GM19455 (cell line): ENCODE results near the gene LCN6.

ENCODE experiments used
- ATAC-seq: cut with Tn5 transposase; IDR thresholded peaks from one replicate; pipeline ENCODE4 v1.9.1; 2021; ENCODE audit not compliant: unreplicated experiment

LCN6 gene

GRCh38 chr9:136728080-136728547 is 20.2 kb downstream of the LCN6 start:
- ATAC-seq: peak; percentile 51

DNA sequence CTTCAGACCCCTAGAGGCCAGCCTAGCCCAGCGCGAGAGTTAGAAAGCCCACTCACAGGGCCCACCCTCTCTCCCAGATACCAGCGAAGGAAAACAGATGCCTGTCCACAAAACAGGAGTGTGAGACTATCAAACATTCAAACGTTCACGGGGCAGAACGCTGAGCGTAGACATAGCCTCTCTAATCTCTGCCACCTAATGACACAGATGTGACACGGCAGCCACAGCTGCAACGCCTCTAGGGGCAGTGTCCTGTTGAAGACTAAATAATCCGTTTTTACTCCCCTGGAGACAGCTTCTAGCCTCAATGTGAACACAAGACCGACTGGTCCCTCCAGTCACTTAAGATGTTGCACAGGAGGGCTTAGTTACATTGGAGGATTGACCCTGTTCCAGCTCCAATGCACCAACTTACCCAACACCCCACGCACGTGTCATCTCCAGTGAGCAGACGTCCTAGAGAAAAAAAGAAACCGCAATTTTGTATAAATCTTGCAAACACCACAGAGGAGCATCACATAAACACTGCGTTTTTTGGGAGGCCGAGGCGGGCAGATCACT is 21.6 kb downstream of the LCN6 start:
- no peak for ATAC-seq

- no peak for ATAC-seq
Measured at GRCh38 chr9:136726118-136726517, 22.2 kb downstream of the LCN6 start.

DNA sequence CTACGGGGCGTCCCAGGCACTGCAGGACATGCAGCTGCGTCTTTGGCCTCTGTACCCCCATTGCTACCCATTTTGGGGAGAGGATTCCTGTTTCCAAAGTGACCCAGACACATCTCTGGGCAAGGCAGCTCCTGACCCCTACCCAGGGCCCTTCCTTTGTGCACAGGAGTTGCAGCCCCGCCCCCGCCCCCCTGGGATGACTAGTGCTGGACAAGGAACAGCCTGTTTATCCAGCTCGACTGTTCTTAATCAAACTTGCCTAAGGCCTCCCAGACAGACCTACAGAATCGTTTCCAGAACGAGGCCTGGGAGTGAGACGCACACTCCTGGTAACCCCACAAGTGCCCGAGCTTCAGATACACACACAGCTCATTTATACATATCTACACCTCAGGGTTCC is 22.7 kb downstream of the LCN6 start:
- ATAC-seq: no peak

GRCh38 chr9:136724772-136725171 is 23.6 kb downstream of the LCN6 start:
- no peak for ATAC-seq

- no peak for ATAC-seq
Measured at GRCh38 chr9:136723989-136724388, 24.3 kb downstream of the LCN6 start.

GRCh38 chr9:136723362-136723976 is 24.9 kb downstream of the LCN6 start:
- ATAC-seq: no peak

DNA sequence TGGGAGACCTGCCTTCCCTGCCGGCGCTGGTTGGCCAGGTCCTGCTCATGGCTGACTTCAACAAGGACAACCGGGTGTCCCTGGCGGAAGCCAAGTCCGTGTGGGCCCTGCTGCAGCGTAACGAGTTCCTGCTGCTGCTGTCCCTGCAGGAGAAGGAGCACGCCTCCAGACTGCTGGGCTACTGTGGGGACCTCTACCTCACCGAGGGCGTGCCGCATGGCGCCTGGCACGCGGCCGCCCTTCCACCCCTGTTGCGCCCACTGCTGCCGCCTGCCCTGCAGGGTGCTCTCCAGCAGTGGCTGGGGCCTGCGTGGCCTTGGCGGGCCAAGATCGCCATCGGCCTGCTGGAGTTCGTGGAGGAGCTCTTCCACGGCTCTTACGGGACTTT is 25.4 kb downstream of the LCN6 start:
- no peak for ATAC-seq

DNA sequence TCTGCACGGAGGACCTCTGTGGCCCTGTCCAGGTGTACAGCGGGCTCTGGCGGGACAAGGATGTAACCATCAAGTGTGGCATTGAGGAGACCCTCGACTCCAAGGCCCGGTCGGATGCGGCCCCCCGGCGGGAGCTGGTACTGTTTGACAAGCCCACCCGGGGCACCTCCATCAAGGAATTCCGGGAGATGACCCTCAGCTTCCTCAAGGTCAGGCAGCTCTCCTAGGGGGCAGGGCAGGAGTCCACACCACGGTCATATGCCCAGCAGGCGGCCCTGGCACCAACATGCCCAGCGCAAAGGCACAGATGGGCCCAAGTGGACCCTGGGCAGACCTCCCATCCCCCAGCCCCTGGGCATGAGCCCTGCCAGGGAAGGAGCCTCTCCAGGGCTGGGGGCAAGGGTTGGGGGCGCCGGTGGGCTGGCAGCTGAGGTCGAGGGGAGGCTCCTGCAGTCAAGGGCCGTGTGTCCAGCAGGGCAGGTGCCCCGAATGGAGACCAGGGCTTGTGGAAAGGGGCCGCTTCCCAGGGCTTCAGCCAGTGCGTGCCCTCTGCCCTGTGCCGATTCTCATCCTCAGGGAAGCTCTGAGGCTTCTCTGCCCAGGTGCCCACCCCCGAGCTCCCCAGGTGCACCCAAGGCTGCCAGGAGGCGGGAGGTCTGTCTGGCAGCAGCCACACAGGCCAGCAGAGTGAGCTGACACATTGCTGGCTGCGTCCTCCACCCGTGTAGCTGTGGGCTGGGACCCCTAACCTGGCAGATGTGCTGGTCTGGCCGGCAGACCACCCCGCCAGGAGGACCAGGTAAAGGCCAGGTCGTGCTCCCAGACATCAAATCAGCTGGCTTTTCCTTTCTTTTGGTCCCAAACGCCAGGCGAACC is 26.0 kb downstream of the LCN6 start:
- ATAC-seq: no peak

DNA sequence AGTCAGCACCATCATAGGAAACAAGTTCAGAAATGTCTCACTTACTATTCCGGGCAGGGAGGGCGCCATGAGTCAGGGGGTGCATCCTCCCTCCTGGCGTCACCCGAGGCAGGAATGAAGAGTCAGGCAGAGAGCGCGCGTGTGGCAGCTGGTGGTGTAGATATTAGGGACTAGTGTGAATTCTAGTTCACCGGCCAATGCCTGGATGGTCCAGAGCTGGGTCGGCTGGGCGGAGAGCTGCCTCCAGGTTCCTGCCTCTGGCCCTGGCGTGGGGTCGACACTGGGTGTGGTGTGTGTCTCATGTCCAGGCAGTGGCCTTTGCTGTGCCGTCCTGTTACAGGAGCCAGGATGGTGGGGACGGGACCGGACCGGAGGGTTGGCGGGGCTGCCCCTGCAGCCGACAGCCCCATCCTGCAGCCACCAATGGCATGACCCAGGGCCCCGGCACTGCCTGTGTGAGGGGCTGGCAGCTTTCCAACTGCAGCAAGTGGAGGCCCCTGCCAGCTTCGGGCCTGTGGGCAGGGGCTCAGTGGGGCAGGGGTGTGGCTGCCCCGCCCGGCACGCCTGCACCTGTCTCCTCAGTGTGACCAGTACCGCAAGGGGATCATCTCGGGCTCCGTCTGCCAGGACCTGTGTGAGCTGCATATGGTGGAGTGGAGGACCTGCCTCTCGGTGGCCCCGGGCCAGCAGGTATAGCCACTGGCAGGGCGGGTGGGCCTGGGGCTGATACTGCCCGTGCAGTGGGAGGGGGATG is 26.8 kb downstream of the LCN6 start:
- no peak for ATAC-seq

- ATAC-seq: no peak
Measured at GRCh38 chr9:136720898-136721338, 27.4 kb downstream of the LCN6 start.

DNA sequence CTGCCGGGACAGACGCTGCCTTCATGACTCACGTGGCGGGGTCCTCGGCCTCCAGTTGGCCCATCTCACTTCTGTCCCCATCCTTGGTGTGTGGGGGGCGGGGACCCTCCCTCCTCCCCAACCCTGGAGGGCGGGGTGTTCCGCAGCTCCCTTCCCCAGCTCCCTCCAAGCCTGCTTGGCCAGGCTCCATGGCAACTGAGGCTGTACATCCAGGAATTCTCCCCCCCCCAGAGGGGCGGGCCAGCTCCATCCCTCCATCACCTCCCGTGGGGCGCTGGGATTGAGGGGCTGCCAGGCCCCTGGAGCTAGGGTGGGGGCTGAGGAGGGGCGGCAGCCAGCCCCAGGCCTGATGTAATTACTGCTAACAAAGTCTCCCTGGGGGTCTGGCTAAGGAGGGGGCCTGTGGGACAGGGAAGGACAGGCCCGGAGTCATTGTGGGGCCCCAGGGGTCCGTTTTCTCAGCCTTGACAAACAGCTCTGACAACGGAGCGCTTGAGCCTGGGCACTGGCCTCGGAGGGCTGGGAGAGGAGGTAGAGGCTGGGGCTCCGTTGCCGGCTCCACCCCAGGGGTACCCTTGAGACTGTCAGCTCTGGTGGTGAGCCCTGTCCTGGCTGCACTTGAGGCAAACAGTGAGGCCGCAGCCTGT is 28.0 kb downstream of the LCN6 start:
- ATAC-seq: no peak

GRCh38 chr9:136719195-136719880 is 29.0 kb downstream of the LCN6 start:
- no peak for ATAC-seq

DNA sequence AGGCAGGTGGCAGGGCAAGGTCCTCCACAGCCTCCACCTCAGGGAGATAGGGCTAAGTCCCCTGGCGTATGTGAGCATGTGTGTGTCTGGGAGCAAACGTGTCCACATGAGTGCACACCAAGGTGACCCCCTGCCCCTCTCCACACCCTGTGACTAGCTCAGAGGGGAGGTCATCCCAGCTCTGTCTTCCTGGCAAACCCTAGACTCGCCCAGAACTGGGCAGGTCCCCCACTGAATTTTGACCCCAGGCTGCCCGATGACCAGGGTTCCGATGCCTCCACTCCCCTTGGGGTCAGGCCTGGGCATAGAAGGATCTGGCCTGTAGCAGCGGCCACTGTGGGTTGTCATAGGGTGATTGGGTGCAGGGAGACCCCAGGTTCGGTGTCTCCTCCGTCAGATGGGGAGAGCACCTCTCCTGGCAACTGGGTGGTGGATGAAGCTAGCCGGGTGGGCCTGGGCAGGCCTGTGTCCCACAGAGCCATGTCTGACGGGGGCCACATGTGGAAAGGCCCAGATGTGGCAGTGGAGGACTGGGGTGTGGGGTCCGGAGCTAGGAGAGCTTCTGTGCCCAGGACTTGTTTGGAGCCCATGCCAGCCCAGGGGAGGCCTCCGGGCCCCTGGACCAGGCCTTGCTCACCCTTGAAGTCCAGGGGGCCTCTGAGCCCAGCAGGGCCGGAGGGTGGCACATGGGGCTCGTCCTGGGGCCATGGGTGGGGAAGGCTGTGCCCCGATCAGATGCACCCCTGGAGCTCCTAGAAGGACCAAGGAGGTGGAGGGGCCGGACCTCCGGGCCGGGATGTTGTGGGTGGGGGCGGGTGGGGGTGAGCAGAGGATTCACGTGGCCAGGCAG is 29.8 kb downstream of the LCN6 start:
- ATAC-seq: no peak

DNA sequence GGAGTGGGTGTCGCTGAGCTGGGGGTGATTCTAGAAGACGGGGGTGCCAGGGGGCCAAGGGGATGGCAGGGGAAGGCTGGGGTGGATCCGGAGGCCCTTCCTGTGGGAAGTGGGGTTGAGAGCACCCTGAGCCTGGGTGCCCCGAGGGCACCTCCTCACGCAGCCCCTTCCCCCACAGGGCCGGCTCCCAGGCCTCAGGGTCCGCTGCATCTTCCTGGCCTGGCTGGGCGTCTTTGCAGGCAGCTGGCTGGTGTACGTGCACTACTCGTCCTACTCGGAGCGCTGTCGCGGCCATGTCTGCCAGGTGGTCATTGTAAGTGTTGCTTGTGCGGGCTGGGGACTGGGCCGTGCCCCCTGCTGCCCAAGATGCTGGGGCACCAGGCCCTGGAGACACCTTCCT is 30.9 kb downstream of the LCN6 start:
- no peak for ATAC-seq

DNA sequence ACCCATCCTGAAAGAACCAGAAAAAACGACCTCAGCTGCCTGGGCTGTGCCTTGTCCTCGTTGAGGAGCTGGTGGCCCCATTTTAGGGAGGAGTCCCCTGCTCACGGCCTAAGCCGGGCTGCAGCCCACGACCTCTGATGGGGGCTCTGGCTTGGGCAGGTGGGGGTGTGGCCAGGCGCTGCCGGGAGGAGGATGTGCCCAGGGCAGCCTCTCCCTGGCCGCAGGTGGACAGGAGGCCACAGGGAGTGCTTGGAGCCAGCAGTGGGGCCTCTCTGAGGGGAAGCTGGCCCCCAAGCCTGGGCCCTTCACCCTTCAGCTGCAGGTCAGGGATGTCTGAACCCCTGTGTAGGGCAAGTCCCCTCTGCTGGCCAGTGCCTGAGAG is 33.4 kb downstream of the LCN6 start:
- ATAC-seq: no peak

DNA sequence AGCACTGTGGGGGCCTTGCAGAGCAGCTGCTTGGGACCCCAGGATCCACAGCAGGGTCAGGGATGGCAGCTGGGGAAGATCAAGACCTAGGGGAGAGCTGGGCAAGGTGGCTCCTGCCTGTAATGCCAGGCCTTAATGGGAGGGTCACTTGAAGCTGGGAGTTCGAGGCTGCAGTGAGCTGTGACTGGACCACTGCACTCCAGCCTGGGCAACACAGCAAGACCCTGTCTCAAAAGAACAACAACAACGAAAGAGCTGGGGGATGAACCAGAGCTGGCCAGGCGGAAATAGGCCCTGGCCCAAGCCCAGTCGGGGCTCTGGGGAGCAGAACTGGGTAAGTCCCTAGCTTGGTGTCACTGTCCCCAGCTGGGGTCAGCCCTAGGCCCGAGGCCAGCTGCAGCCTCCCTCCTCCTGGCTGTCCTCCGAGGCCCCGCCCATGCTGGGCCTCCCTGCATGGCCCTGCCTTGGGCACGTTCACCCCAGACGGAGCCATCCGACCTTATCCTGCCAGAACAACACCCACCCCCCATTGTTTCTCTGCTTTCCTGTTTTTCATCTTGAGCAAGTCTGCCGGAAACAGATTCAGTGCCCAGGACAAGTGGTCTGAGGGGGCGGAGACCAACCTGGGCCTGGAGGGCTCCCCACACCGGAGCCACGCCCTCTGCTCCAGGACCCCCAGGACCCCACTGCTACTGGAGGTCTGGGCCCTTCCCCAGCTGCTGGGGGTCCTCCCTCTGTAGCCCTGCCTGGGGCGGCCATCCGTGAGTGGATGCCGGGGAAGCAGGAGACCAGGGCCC is 34.0 kb downstream of the LCN6 start:
- ATAC-seq: no peak

- ATAC-seq: no peak
Measured at GRCh38 chr9:136713550-136713949, 34.8 kb downstream of the LCN6 start.
